HG03521 (cell line): ENCODE data around the gene SLC2A9.

Experiments
- ATAC-seq: cut with Tn5 transposase; IDR thresholded peaks from one replicate; pipeline ENCODE4 v1.9.1; 2021; ENCODE audit warnings: mild to moderate bottlenecking, moderate library complexity; ENCODE audit not compliant: unreplicated experiment

SLC2A9 gene

GRCh38 chr4:9969526-9970398 lies 51.5 kb downstream of the SLC2A9 start:
- peak; percentile 3 for ATAC-seq

GRCh38 chr4:9968472-9968871 lies 52.8 kb downstream of the SLC2A9 start:
- ATAC-seq, result no peak

DNA sequence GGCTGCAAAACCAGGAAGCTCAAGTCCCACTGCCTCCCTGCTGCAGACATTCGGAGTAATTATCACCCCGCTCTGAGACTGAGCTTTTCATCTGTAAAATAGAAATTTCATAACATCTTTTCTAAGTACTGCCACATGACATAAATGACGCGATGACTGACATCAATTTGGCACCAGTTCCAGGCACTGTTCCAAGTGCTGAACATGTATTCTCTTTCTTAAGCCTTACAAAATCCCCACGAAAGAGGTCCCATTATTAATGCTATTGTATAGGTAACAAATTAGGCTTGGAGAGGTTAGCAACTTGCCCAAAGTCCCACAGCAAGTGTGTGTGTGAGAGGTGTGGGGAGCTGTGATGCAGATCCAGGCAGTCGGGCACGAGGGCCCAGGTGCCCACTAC lies 56.4 kb downstream of the SLC2A9 start:
- ATAC-seq, result no peak

DNA sequence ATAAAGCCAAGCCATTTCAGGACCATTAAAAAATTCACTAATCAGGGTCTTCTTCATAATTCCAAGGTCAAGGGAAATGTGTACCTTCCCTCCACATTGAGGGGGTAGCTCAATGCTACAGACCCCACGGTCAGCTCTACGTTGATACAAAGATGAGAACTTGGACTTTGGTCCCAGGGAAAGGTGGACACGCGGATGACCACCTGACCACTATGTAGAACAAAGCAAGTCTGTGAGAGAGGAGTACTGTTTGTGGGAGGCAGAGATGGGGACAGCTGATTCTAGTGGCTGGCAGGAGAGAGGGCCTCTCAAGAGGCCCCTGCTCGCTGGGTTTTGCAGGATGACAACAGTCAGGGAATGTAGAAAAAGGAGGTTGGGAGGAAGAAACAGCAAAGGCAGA lies 58.0 kb downstream of the SLC2A9 start:
- ATAC-seq, result no peak

DNA sequence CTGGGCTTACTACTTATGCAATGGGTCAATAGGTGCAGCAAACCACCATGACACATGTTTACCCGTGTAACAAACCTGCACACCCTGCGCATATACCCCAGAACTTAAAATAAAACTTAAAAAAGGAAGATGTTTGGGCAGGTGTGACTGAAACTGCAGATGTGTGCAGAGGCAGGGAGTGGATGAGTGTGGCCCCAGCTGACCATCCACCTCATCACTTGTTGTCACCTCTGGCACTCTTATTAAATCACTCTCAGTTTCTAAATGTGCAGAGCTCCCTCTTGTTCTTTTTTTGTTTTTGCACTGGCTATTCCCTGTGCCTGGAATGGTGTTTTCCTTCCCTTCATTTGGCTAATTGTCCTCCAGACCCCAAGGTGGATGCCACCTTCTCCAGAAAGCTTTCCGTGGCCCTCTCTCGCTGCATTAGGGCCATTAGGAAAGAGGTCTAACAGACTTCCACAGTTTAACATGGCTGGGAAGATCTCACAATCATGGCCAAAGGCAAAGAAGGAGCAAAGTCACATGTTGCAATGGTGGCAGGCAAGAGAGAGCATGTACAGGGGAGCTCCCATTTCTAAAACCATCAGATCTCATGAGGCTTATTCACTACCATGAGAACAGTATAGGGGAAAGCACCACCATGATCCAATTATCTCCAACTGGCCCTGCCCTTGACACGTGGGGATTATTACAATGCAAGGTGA lies 58.5 kb downstream of the SLC2A9 start:
- no peak for ATAC-seq

DNA sequence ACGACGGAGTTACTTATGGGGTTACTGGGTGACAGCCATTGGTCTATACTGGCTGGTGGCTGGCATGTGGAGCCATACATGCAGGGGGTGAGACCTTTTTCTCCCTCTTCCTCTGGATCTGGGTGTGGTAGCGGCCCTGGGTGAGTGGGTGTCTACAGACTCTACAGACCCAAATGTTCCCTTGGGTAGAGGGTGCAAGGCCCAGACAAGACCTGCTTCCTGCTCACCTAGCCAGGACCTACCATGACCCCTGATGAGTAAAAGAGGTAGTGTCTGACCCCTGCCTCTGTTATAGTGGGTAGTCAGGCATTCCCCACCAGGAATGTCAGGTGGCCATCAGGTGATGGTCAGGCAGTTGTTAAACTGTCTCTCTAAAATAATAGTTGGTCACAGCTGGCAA lies 66.8 kb downstream of the SLC2A9 start:
- no peak for ATAC-seq

DNA sequence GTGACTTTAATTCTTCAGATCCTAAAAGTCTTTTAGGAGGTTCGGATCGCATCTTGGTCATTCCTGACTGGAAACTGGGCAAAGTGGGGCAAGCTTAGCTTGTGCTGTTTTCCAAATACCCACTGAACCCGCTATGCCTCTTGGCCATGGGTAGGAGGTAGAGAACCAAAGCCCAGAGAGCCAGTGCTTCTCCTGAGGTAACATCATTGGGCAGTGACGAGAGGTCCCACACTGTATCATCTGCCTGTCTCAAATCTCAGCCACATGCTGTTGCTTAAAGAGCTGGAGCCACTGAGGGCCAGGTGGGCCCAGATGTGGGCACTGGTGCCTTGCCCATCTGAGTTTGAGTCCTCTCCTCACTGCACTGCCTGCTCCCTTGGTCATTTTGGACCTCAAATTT lies 68.2 kb downstream of the SLC2A9 start:
- ATAC-seq, result no peak

DNA sequence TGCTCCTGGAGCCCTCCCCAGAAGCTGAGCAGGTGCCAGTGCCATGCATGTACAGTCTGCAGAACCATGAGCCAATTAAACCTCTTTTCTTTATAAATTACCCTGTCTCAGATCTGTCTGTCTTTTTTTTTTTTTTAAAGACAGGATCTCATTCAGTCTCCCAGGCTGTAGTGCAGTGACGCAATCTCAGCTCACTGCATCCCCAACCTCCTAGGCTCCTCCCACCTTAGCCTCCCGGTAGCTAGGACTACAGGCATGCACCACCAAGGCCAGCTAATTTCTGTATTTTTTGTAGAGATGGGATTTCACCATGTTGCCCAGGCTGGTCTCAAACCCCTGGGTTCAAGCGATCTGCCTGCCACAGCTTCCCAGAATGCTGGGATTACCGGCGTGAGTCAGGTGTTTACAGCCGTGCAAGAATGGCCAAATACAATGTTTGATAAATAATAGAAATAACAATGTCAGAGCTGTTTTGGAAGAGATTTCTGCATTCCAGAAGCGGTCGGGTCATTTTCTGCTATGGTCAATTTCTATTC lies 68.8 kb downstream of the SLC2A9 start:
- ATAC-seq, result no peak

GRCh38 chr4:9949573-9949972 lies 71.7 kb downstream of the SLC2A9 start:
- ATAC-seq, result no peak

DNA sequence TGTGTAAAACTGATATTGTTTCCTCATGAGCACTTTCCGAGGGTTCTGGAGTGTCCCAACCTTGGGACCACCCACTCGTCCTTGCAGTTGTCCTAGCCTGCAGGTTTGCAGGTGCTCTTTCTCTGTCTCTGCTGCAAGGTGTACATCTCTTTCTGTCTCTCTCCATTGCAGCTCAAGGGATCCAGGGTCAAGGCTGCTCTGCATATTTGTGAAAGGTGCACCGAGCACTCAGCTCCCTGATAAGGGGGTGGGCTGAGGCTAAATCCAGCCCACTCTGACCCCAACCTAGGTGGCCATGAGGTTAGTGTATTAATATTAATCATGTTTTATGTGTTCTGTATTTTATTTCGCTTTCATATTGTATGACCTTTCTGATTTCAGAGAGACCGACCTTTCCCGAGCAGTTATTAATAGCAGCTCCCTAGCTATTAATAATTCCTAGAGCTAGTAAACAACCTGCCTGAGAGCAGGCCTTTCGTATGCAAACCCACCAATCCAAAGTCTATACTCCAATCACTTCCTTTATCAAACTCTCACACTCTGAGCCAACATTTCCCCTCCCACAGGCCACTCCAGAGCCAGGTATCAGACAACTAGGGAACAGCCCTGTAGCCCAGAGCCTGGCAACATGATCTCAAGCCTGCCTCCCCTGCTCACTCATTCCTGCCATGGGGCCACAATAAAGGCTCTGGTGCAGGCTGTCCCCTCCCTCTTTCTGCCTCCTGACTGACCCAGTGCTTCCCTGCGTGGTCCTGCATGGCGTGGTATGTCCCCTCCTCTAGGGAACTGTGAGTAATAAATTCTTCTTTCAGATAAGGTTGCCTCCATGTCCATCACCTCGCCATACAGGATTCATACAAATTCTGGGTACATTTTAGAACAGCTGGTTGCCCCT lies 73.9 kb downstream of the SLC2A9 start:
- no peak for ATAC-seq

DNA sequence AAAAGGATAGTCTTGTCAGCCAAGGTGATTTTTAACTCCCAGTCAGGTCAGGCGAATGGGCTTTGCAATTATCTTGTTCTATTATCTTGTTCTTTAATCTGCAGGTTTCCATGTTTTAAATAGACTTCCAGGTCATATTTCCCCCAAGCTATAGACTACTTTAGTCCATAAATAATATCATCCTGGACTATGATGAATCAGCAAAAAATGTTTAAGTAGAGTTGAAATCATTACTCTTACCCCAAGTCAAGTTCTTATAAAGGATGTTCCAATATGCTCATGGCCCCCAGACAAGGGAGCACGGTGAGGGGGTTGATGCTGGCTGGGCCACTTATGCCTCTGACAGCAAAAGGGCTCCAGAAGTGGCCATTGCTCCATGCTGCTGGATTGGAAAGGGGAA lies 75.1 kb downstream of the SLC2A9 start:
- ATAC-seq, result no peak

DNA sequence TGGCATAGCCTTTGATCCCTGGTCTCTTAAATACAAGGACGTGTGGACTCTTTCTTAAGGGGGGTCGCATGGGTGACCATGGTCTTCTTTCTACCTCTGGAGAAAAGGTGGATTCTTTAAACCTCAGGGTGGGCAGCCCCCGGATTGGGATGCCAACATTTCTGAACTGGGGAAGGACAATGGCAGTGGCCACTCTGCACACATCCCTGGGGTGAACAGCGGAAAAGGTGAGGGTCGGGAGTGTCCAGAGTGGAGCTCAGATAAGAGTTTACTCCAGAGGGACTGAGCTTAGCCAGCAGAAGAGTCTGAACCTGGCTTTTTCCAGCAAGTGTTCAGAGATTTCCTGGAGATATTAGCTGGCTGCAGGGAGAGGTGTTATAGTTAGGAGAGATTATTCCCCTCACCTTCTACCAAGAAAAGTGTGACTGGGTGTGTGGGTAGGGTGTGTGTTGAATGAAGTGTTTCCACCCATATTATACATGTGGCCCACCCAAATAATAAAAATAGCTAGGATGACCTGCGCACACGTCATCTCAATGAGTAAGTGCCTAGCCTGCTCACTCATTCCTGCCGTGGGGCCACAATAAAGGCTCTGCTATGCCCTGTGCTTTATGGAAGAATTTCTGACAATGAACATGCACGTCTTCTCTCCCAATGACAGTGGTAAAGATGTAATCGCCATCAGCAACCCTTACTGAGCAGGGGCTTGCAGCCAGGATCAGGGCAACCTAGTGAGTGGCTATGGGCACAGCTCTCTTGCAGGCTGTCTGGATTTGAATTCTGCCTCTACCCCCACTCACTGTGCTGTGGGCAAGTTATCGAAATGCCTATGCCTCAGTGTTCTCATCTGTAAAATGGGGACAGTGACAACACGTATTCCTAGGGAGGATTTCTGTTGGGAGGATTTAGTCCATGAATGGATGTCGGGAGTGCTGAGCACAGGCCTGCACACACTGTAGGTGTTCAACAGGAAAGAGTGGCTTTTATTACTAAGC lies 76.6 kb downstream of the SLC2A9 start:
- ATAC-seq, result no peak

DNA sequence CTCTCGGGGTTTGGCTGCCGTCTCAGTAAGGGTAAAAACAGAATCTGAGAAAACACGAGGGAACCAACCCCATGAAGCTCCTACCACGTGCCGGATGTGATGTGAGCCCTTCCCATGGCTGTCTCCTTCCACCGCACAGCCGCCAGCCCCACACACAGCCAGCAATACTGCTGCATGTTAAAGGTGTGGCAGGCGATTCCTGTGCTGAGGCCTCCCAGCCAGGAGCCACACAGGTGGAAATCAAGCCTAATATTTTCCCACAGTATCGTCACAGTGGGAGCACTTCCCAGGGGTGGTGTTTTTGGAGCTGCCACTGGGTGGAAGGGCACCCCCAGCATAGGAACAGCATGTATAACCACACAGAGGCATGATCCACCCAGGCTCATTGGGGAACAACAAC lies 77.5 kb downstream of the SLC2A9 start:
- ATAC-seq, result no peak

GRCh38 chr4:9942921-9943600 lies 78.2 kb downstream of the SLC2A9 start:
- ATAC-seq, result no peak

GRCh38 chr4:9942139-9942538 lies 79.2 kb downstream of the SLC2A9 start:
- ATAC-seq, result no peak

DNA sequence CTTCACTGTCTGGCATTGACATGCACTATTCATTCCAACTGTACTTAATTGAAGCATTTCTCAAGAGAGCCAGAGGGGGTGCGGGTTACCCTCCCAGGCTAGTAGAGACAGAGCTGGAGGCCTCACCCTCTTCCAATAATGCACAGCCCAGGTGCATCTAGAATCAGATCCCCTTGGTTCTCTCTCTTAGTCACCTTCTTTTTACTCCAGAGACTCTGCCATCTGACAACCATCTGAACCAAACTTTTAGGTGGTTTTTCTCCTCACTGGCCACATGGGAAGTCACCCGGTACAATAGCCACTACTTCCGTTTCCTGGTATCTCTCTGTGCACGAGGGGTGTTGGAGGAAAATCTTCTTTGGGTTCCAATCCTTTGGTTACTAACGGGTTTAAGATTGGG lies 81.3 kb downstream of the SLC2A9 start:
- ATAC-seq, result no peak

GRCh38 chr4:9938933-9939332 lies 82.4 kb downstream of the SLC2A9 start:
- ATAC-seq, result no peak

DNA sequence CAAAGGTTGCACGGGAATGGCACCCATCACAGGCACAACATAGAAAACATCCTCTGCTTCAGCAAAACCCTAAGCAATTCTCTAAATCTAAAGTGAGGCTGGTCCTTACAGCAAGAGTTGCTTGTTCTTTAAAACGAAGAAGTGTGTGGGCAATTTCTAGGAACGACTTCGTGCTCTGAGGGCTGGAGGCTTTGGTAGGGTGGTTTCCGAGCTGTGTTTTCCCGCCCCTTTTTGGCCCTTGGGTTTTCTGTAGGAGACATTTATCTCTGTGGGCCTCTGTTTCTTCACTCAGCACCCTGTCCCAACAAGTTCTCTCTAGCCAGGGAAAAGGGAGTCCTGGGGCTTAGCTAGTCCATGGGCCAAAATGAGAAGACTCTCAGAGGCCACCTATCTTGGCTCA lies 84.2 kb downstream of the SLC2A9 start:
- ATAC-seq, result no peak

- no peak for ATAC-seq
Observed at GRCh38 chr4:9936129-9936644, 85.1 kb downstream of the SLC2A9 start.
